ENCODE measurements around the gene FKBP4.

Gene FKBP4

GRCh38 chr12:2829275-2829674, 34.5 kb downstream of the FKBP4 start:
- Histone ChIP-seq H3K4me1 (ENCODE audit: control insufficient read depth, insufficient read depth, low read length) (no peaks in the 10 kb centered on the region), H3K27ac (ENCODE audit: low read length) (no peak overlapping the region), H3K27me3 (ENCODE audit: control insufficient read depth, insufficient read depth, low read length) (no peaks in the 10 kb centered on the region), H3K9me3 (ENCODE audit: control insufficient read depth, insufficient read depth, low read length) (no peaks in the 10 kb centered on the region), H3K36me3 (ENCODE audit: control insufficient read depth, insufficient read depth, low read length) (peaks cover 11% of the 10 kb centered on the region; the same call in 1 of the 2 replicates), H3K4me3 (ENCODE audit: low read length) (no peak overlapping the region)
- WGBS (ENCODE audit: insufficient coverage, insufficient read length): no CpG with 5 or more reads among the region's 6 CpGs
- no peak for DNase-seq (ENCODE audit: low read depth, low spot score)

- no CpG with 5 or more reads among the region's 6 CpGs for WGBS (ENCODE audit: insufficient coverage, insufficient read length)
- DNase-seq (ENCODE audit: low read depth, low spot score): no peak
- H3K4me1 ChIP-seq (ENCODE audit: control insufficient read depth, insufficient read depth, low read length): peaks cover 6% of the 10 kb centered on the region; the same call in 1 of the 2 replicates
- H3K36me3 ChIP-seq (ENCODE audit: control insufficient read depth, insufficient read depth, low read length): peaks cover 2% of the 10 kb centered on the region; the same call in 1 of the 2 replicates
- no peaks in the 10 kb centered on the region for H3K27me3 ChIP-seq (ENCODE audit: control insufficient read depth, insufficient read depth, low read length)
- H3K4me3 ChIP-seq (ENCODE audit: low read length): no peak overlapping the region
- H3K27ac ChIP-seq (ENCODE audit: low read length): no peak overlapping the region
- H3K9me3 ChIP-seq (ENCODE audit: control insufficient read depth, insufficient read depth, low read length): no peaks in the 10 kb centered on the region
Measured at GRCh38 chr12:2832550-2833127, 37.9 kb downstream of the FKBP4 start.

DNA sequence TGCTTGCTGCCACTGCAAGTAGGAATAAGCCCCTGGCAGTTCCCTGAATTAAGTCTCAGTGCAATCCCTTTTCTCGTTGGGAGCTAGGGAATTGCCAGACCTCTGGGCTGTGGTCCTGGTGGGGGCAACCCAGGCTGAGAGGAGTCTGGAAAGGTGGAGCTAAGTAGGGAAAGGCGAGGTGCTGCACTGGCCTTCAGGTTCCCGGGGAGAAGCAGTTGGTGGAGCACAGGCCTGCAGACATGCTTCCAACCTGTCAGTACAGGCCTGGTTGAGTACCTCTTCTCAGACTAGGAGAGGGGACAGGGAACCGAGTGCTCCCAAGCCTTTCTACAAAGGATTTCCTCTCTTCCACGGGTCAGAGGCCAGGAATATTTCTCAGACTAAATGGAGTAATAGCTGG, 38.6 kb downstream of the FKBP4 start:
- Histone ChIP-seq H3K36me3 (ENCODE audit: control insufficient read depth, insufficient read depth, low read length) (no peaks in the 10 kb centered on the region), H3K9me3 (ENCODE audit: control insufficient read depth, insufficient read depth, low read length) (no peaks in the 10 kb centered on the region), H3K4me3 (ENCODE audit: low read length) (no peak overlapping the region), H3K27ac (ENCODE audit: low read length) (no peak overlapping the region), H3K4me1 (ENCODE audit: control insufficient read depth, insufficient read depth, low read length) (peaks cover 6% of the 10 kb centered on the region; the same call in 1 of the 2 replicates), H3K27me3 (ENCODE audit: control insufficient read depth, insufficient read depth, low read length) (no peaks in the 10 kb centered on the region)
- no peak for DNase-seq (ENCODE audit: low read depth, low spot score)
- no CpG with 5 or more reads among the region's 5 CpGs for WGBS (ENCODE audit: insufficient coverage, insufficient read length)

DNA sequence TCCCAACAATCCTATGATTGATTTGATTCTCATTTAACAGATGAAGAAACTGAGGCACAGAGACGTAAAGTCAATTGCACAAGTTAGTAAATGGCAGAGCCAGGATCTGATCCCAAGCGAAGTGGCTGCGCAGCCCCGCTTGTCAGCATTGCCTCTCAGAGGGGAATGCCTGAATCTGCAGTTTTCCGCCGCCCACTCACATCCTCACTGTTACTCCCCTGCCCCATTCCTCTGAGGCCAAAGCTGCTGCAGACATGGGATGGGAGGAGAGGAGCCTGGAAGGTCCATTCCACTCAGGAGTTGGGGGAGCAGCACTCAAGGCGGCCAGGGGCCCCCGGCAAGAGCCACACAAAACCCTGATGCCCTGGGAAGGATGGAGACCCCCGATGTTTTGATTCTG, 39.0 kb downstream of the FKBP4 start:
- Histone ChIP-seq H3K4me1 (ENCODE audit: control insufficient read depth, insufficient read depth, low read length) (peaks cover 6% of the 10 kb centered on the region; the same call in 1 of the 2 replicates), H3K4me3 (ENCODE audit: low read length) (no peak overlapping the region), H3K36me3 (ENCODE audit: control insufficient read depth, insufficient read depth, low read length) (no peaks in the 10 kb centered on the region), H3K9me3 (ENCODE audit: control insufficient read depth, insufficient read depth, low read length) (no peaks in the 10 kb centered on the region), H3K27ac (ENCODE audit: low read length) (no peak overlapping the region), H3K27me3 (ENCODE audit: control insufficient read depth, insufficient read depth, low read length) (no peaks in the 10 kb centered on the region)
- no peak for DNase-seq (ENCODE audit: low read depth, low spot score)
- WGBS (ENCODE audit: insufficient coverage, insufficient read length): no CpG with 5 or more reads among the region's 9 CpGs

DNA sequence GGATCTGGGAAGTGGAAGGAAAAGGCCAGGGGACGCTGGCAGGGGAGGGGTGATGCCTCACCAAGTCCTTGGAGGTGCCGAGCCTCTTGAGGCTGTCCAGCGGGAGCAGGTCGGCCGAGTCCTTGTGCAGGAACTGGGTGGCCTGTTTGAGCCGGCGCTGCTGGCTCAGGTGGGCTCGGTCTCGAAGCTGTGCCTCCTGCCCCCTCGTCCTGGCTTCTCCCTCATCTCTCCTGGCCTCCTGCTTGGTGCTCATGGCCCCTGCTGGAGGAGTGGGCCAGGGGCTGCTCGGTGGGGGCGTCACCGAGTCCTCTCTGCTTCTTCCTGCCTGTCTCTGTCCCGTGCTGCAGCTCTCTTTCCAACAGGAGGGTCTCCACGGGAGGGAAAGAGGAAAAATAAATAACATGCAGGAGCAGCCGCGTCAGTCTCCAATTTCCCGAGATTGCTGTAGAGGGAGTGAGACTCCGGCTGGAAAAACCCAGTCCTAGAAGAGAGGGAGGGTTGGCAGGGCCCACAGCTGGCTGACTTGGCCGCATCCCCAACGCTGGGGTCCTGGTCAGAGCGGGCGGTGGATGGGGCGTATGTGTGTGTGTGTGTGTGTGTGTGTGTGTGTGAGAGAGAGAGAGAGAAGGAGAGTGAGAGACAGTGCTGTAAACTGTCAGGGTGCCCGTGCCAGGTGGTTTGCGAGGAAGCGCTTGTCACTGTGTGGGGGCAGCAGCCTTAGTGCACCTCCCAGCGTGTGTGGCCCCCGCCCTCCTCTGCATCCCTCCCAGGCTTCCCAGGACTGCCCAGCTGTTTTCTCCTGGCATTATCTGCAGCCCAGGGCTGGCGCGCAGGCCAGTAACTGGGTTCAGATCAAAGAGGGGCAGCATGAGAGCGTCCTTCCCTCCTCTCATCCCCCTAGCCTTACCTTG, 40.1 kb downstream of the FKBP4 start, which contains the start of gene NRIP2:
Gene NRIP2 (minus strand): TSS at position 455 of the 911 bp plus-strand sequence. CDS start 52 bp downstream, at position 403.
- Histone ChIP-seq H3K36me3 (ENCODE audit: control insufficient read depth, insufficient read depth, low read length) (no peaks in the 10 kb centered on the region), H3K4me1 (ENCODE audit: control insufficient read depth, insufficient read depth, low read length) (peaks cover 6% of the 10 kb centered on the region; the same call in 1 of the 2 replicates), H3K4me3 (ENCODE audit: low read length) (no peak within 1 kb of the TSS), H3K27ac (ENCODE audit: low read length) (no peak within 1 kb of the TSS), H3K27me3 (ENCODE audit: control insufficient read depth, insufficient read depth, low read length) (no peaks in the 10 kb centered on the region), H3K9me3 (ENCODE audit: control insufficient read depth, insufficient read depth, low read length) (no peaks in the 10 kb centered on the region)
- no CpG with 5 or more reads among the region's 32 CpGs for WGBS (ENCODE audit: insufficient coverage, insufficient read length)
- DNase-seq (ENCODE audit: low read depth, low spot score): no peak

GRCh38 chr12:2835691-2836403, 41.1 kb downstream of the FKBP4 start:
- no peak for DNase-seq (ENCODE audit: low read depth, low spot score)
- H3K4me1 ChIP-seq (ENCODE audit: control insufficient read depth, insufficient read depth, low read length): peaks cover 6% of the 10 kb centered on the region; the same call in 1 of the 2 replicates
- no peaks in the 10 kb centered on the region for H3K27me3 ChIP-seq (ENCODE audit: control insufficient read depth, insufficient read depth, low read length)
- no peaks in the 10 kb centered on the region for H3K9me3 ChIP-seq (ENCODE audit: control insufficient read depth, insufficient read depth, low read length)
- H3K36me3 ChIP-seq (ENCODE audit: control insufficient read depth, insufficient read depth, low read length): no peaks in the 10 kb centered on the region
- H3K27ac ChIP-seq (ENCODE audit: low read length): no peak overlapping the region
- no CpG with 5 or more reads among the region's 4 CpGs for WGBS (ENCODE audit: insufficient coverage, insufficient read length)
- H3K4me3 ChIP-seq (ENCODE audit: low read length): no peak overlapping the region

GRCh38 chr12:2836574-2836973, 41.8 kb downstream of the FKBP4 start:
- H3K4me3 ChIP-seq (ENCODE audit: low read length): no peak overlapping the region
- H3K27ac ChIP-seq (ENCODE audit: low read length): no peak overlapping the region
- H3K27me3 ChIP-seq (ENCODE audit: control insufficient read depth, insufficient read depth, low read length): no peaks in the 10 kb centered on the region
- no peak for DNase-seq (ENCODE audit: low read depth, low spot score)
- H3K9me3 ChIP-seq (ENCODE audit: control insufficient read depth, insufficient read depth, low read length): no peaks in the 10 kb centered on the region
- WGBS (ENCODE audit: insufficient coverage, insufficient read length): no CpG with 5 or more reads among the region's 8 CpGs
- H3K4me1 ChIP-seq (ENCODE audit: control insufficient read depth, insufficient read depth, low read length): peaks cover 6% of the 10 kb centered on the region; the same call in 1 of the 2 replicates
- no peaks in the 10 kb centered on the region for H3K36me3 ChIP-seq (ENCODE audit: control insufficient read depth, insufficient read depth, low read length)

- Histone ChIP-seq H3K27ac (ENCODE audit: low read length) (no peak overlapping the region), H3K4me3 (ENCODE audit: low read length) (no peak overlapping the region), H3K36me3 (ENCODE audit: control insufficient read depth, insufficient read depth, low read length) (no peaks in the 10 kb centered on the region), H3K4me1 (ENCODE audit: control insufficient read depth, insufficient read depth, low read length) (no peaks in the 10 kb centered on the region), H3K27me3 (ENCODE audit: control insufficient read depth, insufficient read depth, low read length) (no peaks in the 10 kb centered on the region), H3K9me3 (ENCODE audit: control insufficient read depth, insufficient read depth, low read length) (no peaks in the 10 kb centered on the region)
- DNase-seq (ENCODE audit: low read depth, low spot score): no peak
- WGBS (ENCODE audit: insufficient coverage, insufficient read length): no CpG with 5 or more reads among the region's 9 CpGs
Measured at GRCh38 chr12:2841056-2841650, 46.4 kb downstream of the FKBP4 start.

DNA sequence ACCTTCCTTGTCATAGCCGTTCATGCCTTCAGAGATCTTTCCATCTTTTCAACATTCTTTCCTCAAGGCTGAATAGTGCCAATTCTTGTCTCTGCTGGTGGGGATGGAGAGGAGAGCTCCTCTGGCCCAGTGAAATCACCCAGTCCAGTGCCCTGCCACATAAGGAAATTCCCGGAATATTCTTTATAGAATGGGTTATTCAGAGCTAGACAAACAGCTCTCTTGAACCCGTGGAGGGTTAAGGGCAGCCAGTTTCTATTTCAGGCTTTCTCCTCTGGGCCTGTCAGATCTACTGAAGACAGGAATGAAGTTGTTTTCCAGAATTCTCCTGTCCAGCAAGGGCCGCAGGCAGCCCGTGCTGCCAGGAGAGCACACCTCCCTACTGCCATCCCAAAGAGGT, 48.2 kb downstream of the FKBP4 start:
- no CpG with 5 or more reads among the region's 5 CpGs for WGBS (ENCODE audit: insufficient coverage, insufficient read length)
- Histone ChIP-seq H3K27ac (ENCODE audit: low read length) (no peak overlapping the region), H3K36me3 (ENCODE audit: control insufficient read depth, insufficient read depth, low read length) (no peaks in the 10 kb centered on the region), H3K9me3 (ENCODE audit: control insufficient read depth, insufficient read depth, low read length) (no peaks in the 10 kb centered on the region), H3K27me3 (ENCODE audit: control insufficient read depth, insufficient read depth, low read length) (no peaks in the 10 kb centered on the region), H3K4me1 (ENCODE audit: control insufficient read depth, insufficient read depth, low read length) (no peaks in the 10 kb centered on the region), H3K4me3 (ENCODE audit: low read length) (no peak overlapping the region)
- DNase-seq (ENCODE audit: low read depth, low spot score): no peak

DNA sequence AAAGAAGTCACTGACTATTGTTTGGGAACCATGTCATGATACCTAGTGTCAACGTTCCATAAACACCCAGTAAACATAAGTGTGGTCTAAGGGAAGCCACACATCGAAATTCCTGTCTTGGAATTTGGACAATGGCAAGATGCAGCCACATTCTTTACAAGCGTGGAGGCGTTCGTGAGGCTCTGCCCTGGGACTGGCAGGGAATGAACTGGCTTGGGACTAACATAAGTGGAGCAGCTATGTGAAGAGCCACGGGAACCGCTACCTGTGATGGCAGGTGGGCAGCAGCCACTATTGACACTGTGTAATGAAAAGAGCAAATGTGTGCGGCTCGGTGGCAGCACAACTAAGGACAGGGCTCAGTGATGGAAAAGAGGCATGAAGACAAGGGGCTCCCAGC, 50.0 kb downstream of the FKBP4 start:
- WGBS (ENCODE audit: insufficient coverage, insufficient read length): no CpG with 5 or more reads among the region's 9 CpGs
- DNase-seq (ENCODE audit: low read depth, low spot score): no peak
- Histone ChIP-seq H3K36me3 (ENCODE audit: control insufficient read depth, insufficient read depth, low read length) (no peaks in the 10 kb centered on the region), H3K4me3 (ENCODE audit: low read length) (no peak overlapping the region), H3K9me3 (ENCODE audit: control insufficient read depth, insufficient read depth, low read length) (no peaks in the 10 kb centered on the region), H3K27ac (ENCODE audit: low read length) (no peak overlapping the region), H3K4me1 (ENCODE audit: control insufficient read depth, insufficient read depth, low read length) (no peaks in the 10 kb centered on the region), H3K27me3 (ENCODE audit: control insufficient read depth, insufficient read depth, low read length) (no peaks in the 10 kb centered on the region)

Data from iPS DF 6.9 (cell line).